Mammary epithelial cell (primary cell): ENCODE data around the gene ZNF536.

ENCODE experiments used
- CTCF ChIP-seq, 2 donors: IDR thresholded peaks in 1 of 2; conservative IDR thresholded peaks in 1 of 2; 2 replicates each; pipeline ENCODE4 v1.5.1; 2011 to 2012; ENCODE audit warnings: inconsistent platforms in 2 of 2, low read length in 2 of 2, mild to moderate bottlenecking in 2 of 2, control low read depth in 1 of 2, low read depth in 1 of 2; ENCODE audit not compliant: insufficient read depth in 1 of 2; ENCODE audit errors: extremely low read depth in 1 of 2
- EZH2 ChIP-seq: IDR thresholded peaks from 2 replicates; pipeline ENCODE4 v1.6.1; 2012; ENCODE audit warnings: low read length, inconsistent platforms, borderline replicate concordance

GRCh38 chr19:30391052-30391451, 18.9 kb downstream of the ZNF536 start:
- TF ChIP-seq CTCF (conservative IDR thresholded peaks at IDR 0.05 in 1 of 2, IDR thresholded peaks at IDR 0.05 in 1 of 2; ENCODE audit: extremely low read depth in 1 of 2, insufficient read depth in 1 of 2, low read depth in 1 of 2, low read length in 2 of 2) (no peak), EZH2 (no peak)
